ENCODE measurements around the gene QSER1. TPM values are rescaled to one million over a fixed set of nuclear protein-coding genes. Genes with fewer than 3 reads are reported as not detected.
"Not testable (repeated sequence)": the region's sequence is repeated elsewhere in the genome, so short reads cannot be mapped to it uniquely, and the experiment has no call there.

QSER1 gene
- total and polyA plus RNA-seq, 5 donors from 2014 or later, result 0.48 to 9.4 (median 0.67) TPM

- H3K4me3 ChIP-seq (ENCODE audit: low read depth, low read length); H3K27ac ChIP-seq (ENCODE audit: insufficient read depth, low read length, poor library complexity, severe bottlenecking); H3K36me3 ChIP-seq (ENCODE audit: control insufficient read depth, insufficient read depth, low read length); H3K9me3 ChIP-seq (ENCODE audit: control insufficient read depth in 2 of 2, low read length in 2 of 2); H3K4me3 Mint-ChIP-seq; ATAC-seq (ENCODE audit: low read depth in 2 of 2); H3K4me1 ChIP-seq (ENCODE audit: control insufficient read depth, insufficient read depth, low read length, poor library complexity, severe bottlenecking); H3K4me1 Mint-ChIP-seq; H3K36me3 Mint-ChIP-seq; H3K27ac Mint-ChIP-seq; DNase-seq; H3K9me3 Mint-ChIP-seq: not testable (repeated sequence)
- H3K27me3 Mint-ChIP-seq, result peaks cover 54% of the 10 kb centered on the region
- H3K27me3 ChIP-seq (ENCODE audit: control insufficient read depth, insufficient read depth, low read length), result peaks cover 21% of the 10 kb centered on the region
Measured at GRCh38 chr11:33029218-33029617, 136.6 kb downstream of the QSER1 start.

Other genes starting within 250 kb of the QSER1 start
- gene CCDC73, start 98.1 kb upstream of the QSER1 start, total RNA-seq, result not detected
- under 1 TPM in 1 of 4 donors, not detected in 3; 0.03 TPM for gene CCDC73, start 98.1 kb upstream of the QSER1 start, polyA plus RNA-seq
- gene PRRG4, start 62.9 kb upstream of the QSER1 start, total RNA-seq, result 0.07 TPM
- gene PRRG4, start 62.9 kb upstream of the QSER1 start, polyA plus RNA-seq, result under 1 TPM in 1 of 4 donors, not detected in 3; 0.02 TPM
- 0.64 TPM for gene DEPDC7, start 123.1 kb downstream of the QSER1 start, total RNA-seq
- gene DEPDC7, start 123.1 kb downstream of the QSER1 start, polyA plus RNA-seq, result 1 to 10 TPM in 2 of 4 donors, under 1 TPM in 2; 0.60 to 1.5 (median 0.98) TPM
- gene TCP11L1, start 146.8 kb downstream of the QSER1 start, total RNA-seq, result 17.0 TPM
- 1 to 10 TPM; 4.3 to 6.7 (median 6.1) TPM for gene TCP11L1, start 146.8 kb downstream of the QSER1 start, polyA plus RNA-seq